ENCODE measurements around the gene L3MBTL2. TPM values are rescaled to one million over a fixed set of nuclear protein-coding genes. Genes with fewer than 3 reads are reported as not detected.

L3MBTL2 gene
- total and polyA plus RNA-seq, 10 of the 15 experiments (the other 5 are each of a cell fraction or from before 2014, with no cell fraction given): 13.2 to 37.6 (median 28.2) TPM

- RAD21 ChIA-PET (ENCODE audit: unreplicated experiment): no interaction called here
- POLR2A ChIA-PET: interaction anchor here (0.6 kb wide), 1 partner anchor 9 kb away, joined by 3 read pairs; no protein-coding TSS in a partner anchor
- no peak overlapping the region for H2AFZ ChIP-seq (ENCODE audit: control insufficient read depth, low read depth, low read length)
- in situ Hi-C loops (cut with MboI) (no loop called here), intact Hi-C loops (cut with micrococcal nuclease; ENCODE audit: unreplicated experiment) (no loop called here)
- H3K27me3 ChIP-seq (replicated peaks in 1 of 2; ENCODE audit: control insufficient read depth in 2 of 2, insufficient read depth in 2 of 2, low read length in 1 of 2): no peaks in the 10 kb centered on the region
- CTCF ChIA-PET: no interaction called here
- no peaks in the 10 kb centered on the region for H4K20me1 ChIP-seq (ENCODE audit: control insufficient read depth, insufficient read depth)
- no peaks in the 10 kb centered on the region for H3K4me1 ChIP-seq (ENCODE audit: control insufficient read depth, insufficient read depth, low read length)
- WGBS (ENCODE audit: insufficient coverage, insufficient replicate concordance, low lambda C conversion rate, missing lambda C conversion rate): 47% methylated on average over 6 of the region's 6 CpGs
- FAIRE-seq (no peak), DNase-seq (ENCODE audit: low read depth, low spot score) (no peak), ATAC-seq (no peak)
- SMC1A ChIA-PET (ENCODE audit: uncharacterized antibody, unreplicated experiment): no interaction called here
- H3K9me3 ChIP-seq (replicated peaks; ENCODE audit: control insufficient read depth, insufficient read depth, low read length): no peaks in the 10 kb centered on the region
- H3K79me2 ChIP-seq (ENCODE audit: control insufficient read depth, insufficient read depth, low read length): peaks cover 10% of the 10 kb centered on the region
- H3K9ac ChIP-seq (ENCODE audit: control insufficient read depth, insufficient read depth, low read length): no peak overlapping the region
- no peak for TF ChIP-seq EGR1 (IDR thresholded peaks at IDR 0.05; ENCODE audit: borderline replicate concordance in 1 of 2, low read depth in 2 of 2, low read length in 2 of 2)
- peak; percentile 14; the same call in 1 of the 2 replicates for TF ChIP-seq SPI1 (IDR thresholded peaks at IDR 0.05; ENCODE audit: borderline replicate concordance, insufficient read depth, low read depth, low read length)
- no peak overlapping the region for H3K4me2 ChIP-seq (ENCODE audit: control insufficient read depth, insufficient read depth)
- H3K4me3 ChIP-seq: no peak overlapping the region
- no TSS peak for BruUV-seq (replicated peaks)
- H3K27ac ChIP-seq (ENCODE audit: control insufficient read depth, insufficient read depth): no peak overlapping the region
- H3K36me3 ChIP-seq (ENCODE audit: control insufficient read depth in 2 of 2, insufficient read depth in 2 of 2, low read length in 1 of 2): no peaks in the 10 kb centered on the region; a peak in 1 of 4 replicates
Observed at GRCh38 chr22:41204066-41204465, 1.0 kb upstream of the L3MBTL2 start.

- Histone ChIP-seq H3K9ac (ENCODE audit: control insufficient read depth, insufficient read depth, low read length) (no peak overlapping the region), H3K9me3 (replicated peaks; ENCODE audit: control insufficient read depth, insufficient read depth, low read length) (no peaks in the 10 kb centered on the region), H3K36me3 (ENCODE audit: control insufficient read depth in 2 of 2, insufficient read depth in 2 of 2, low read length in 1 of 2) (peaks cover 0 to 5% of the 10 kb centered on the region in 2 experiments; a peak in 2 of 4 replicates), H3K27me3 (replicated peaks in 1 of 2; ENCODE audit: control insufficient read depth in 2 of 2, insufficient read depth in 2 of 2, low read length in 1 of 2) (no peaks in the 10 kb centered on the region), H4K20me1 (ENCODE audit: control insufficient read depth, insufficient read depth) (no peaks in the 10 kb centered on the region), H3K79me2 (ENCODE audit: control insufficient read depth, insufficient read depth, low read length) (peaks cover 10% of the 10 kb centered on the region), H3K4me1 (ENCODE audit: control insufficient read depth, insufficient read depth, low read length) (no peaks in the 10 kb centered on the region), H2AFZ (ENCODE audit: control insufficient read depth, low read depth, low read length) (no peak overlapping the region), H3K4me3 (no peak overlapping the region), H3K27ac (ENCODE audit: control insufficient read depth, insufficient read depth) (no peak overlapping the region), H3K4me2 (ENCODE audit: control insufficient read depth, insufficient read depth) (peak overlapping the region; percentile 27; the same call in 1 of the 2 replicates)
- no peak for FAIRE-seq
- CTCF ChIA-PET: interaction anchor here (1.0 to 1.8 kb wide), 2 partner anchors 11 to 284 kb away, joined by 3 to 5 read pairs; no protein-coding TSS in a partner anchor
- SMC1A ChIA-PET (ENCODE audit: uncharacterized antibody, unreplicated experiment): interaction anchor here (0.6 to 1.1 kb wide), 4 partner anchors 12 to 284 kb away, joined by 3 read pairs; no protein-coding TSS in a partner anchor
- TF ChIP-seq FOS (IDR thresholded peaks at IDR 0.05; ENCODE audit: borderline replicate concordance, extremely low read depth, insufficient read length): no peak
- peak; percentile 54 for TF ChIP-seq MEF2B (IDR thresholded peaks at IDR 0.05; ENCODE audit: partially characterized antibody, poor library complexity, severe bottlenecking)
- in situ Hi-C loops (cut with MboI): no loop called here
- RAD21 ChIA-PET (ENCODE audit: unreplicated experiment): interaction anchor here (1.0 to 1.8 kb wide), 3 partner anchors 14 to 574 kb away, joined by 3 to 7 read pairs (median 4); no protein-coding TSS in a partner anchor
- no peak for DNase-seq (ENCODE audit: low read depth, low spot score)
- no peak for ATAC-seq
- intact Hi-C loops (cut with micrococcal nuclease; ENCODE audit: unreplicated experiment): no loop called here
- BruUV-seq (replicated peaks): TSS peak; percentile 49
- POLR2A ChIA-PET: interaction anchor here (0.6 to 1.4 kb wide), 4 partner anchors 12 to 255 kb away, joined by 3 to 11 read pairs (median 10); no protein-coding TSS in a partner anchor
- 9% methylated on average over 9 of the region's 9 CpGs for WGBS (ENCODE audit: insufficient coverage, insufficient replicate concordance, low lambda C conversion rate, missing lambda C conversion rate)
Observed at GRCh38 chr22:41206719-41207118, 1.6 kb downstream of the L3MBTL2 start.

Data from GM12878 (cell line).